Right lobe of liver (tissue), 6 donors: ENCODE measurements around the gene COL18A1. TPM values are rescaled to one million over a fixed set of nuclear protein-coding genes. Genes with fewer than 3 reads are reported as not detected.

Experiments used
- ATAC-seq, 4 donors: fragments of 200-7000 bp; cut with Tn5 transposase; one replicate each; pipeline ENCODE4 v1.9.1; 2020; ENCODE audit warnings: mild to moderate bottlenecking in 4 of 4, moderate library complexity in 4 of 4
- DNase-seq, 3 donors: peaks; one replicate each; pipeline ENCODE4 v3.0.0-alpha.2; 2020
- H3K27ac ChIP-seq, 3 donors: fragments of 200-600 bp; one replicate each; pipeline ENCODE4 v1.8.0; 2022
- H3K27me3 ChIP-seq, 2 donors: fragments of 200-600 bp; one replicate each; pipeline ENCODE4 v1.8.0; 2022
- H3K36me3 ChIP-seq, 4 donors: fragments of 200-600 bp; sonication (generic) in 1 of 4; one replicate each; pipeline versions ENCODE4 v1.5.1 to v1.8.0; 2017 to 2022; ENCODE audit warnings: control low read depth in 1 of 4
- H3K4me1 ChIP-seq, 4 donors: fragments of 200-600 bp; sonication (generic) in 1 of 4; one replicate each; pipeline versions ENCODE4 v1.5.1 to v1.8.0; 2017 to 2022; ENCODE audit warnings: control low read depth in 1 of 4
- H3K4me3 ChIP-seq, 3 donors: fragments of 200-600 bp; one replicate each; pipeline ENCODE4 v1.8.0; 2022
- H3K9me3 ChIP-seq, 4 donors: fragments of 200-600 bp; sonication (generic) in 1 of 4; one replicate each; pipeline versions ENCODE4 v1.5.1 to v1.8.0; 2017 to 2022; ENCODE audit warnings: control low read depth in 1 of 4
- CTCF ChIP-seq, 4 donors: fragments of 200-600 bp in 3 of 4; fragments of 450-650 bp in 1 of 4; IDR thresholded peaks; one replicate each; pipeline versions ENCODE4 v1.5.1 to v1.8.0; 2016 to 2022; ENCODE audit warnings: antibody characterized with exemption in 4 of 4, mild to moderate bottlenecking in 2 of 4
- POLR2A ChIP-seq: fragments of 450-650 bp; IDR thresholded peaks from one replicate; pipeline ENCODE4 v1.6.1; 2017; ENCODE audit warnings: antibody characterized with exemption, mild to moderate bottlenecking
- WGBS: methylation state at CpG from one replicate; pipeline ENCODE4 v1.1.6; 2018; ENCODE audit warnings: low coverage, low lambda C conversion rate; ENCODE audit not compliant: insufficient coverage; ENCODE audit errors: missing lambda C conversion rate; 5-methylcytosine and 5-hydroxymethylcytosine counted together
- intact Hi-C, 2 donors: fragments of 100-400 bp; cut with DNase I; formaldehyde crosslinking; loops; one replicate each; pipeline versions ENCODE4 v1.11.2 to v1.14.1; 2022
- total RNA-seq, 6 experiments: library from RNA; depleted of rRNA in 2 of 6; stranded (reverse); fragments of >200 nt in 2 of 6; fragmentation: NEBNext Ultra II Directional in 3 of 6; extraction: Animal tissue kit (Norgen Biotek cat#: 25700) in 3 of 6; gene quantifications; one replicate each; pipeline versions ENCODE4 v1.1.0 to v1.2.4, GENCODE V29; 2016 to 2023
- donor health status: DM: no; HTN: yes; CAD: no.
- donor health status: DM: no; HTN: no; CAD: no.
- donor health status: DM: no; HTN: no; CAD: no.
- donor health status: DM: no; HTN: yes; CAD: no.
- donor health status: DM: no; HTN: yes; CAD: no.

The COL18A1 gene
- total RNA-seq, 6 experiments from 2014 or later = 261 to 487 (median 297) TPM

- Histone ChIP-seq H3K36me3 (no peaks in the 10 kb centered on the region), H3K4me3 (no peak overlapping the region), H3K27me3 (no peaks in the 10 kb centered on the region), H3K4me1 (peaks cover 0 to 3% (median under 1%) of the 10 kb centered on the region in 4 donors), H3K27ac (peak overlapping the region in 2 of 3 donors; percentile 47 to 65), H3K9me3 (no peaks in the 10 kb centered on the region)
- ATAC-seq (peak in 1 of 4 donors; percentile 4), DNase-seq (peak in 1 of 3 donors; percentile 33)
- intact Hi-C loops = no loop called here
- no peak for TF ChIP-seq CTCF (IDR thresholded peaks at IDR 0.05)
- no peak for TF ChIP-seq POLR2A
- WGBS = 53% methylated on average over 8 of the region's 8 CpGs
Observed at GRCh38 chr21:45551316-45551715, 146.4 kb downstream of the COL18A1 start.

GRCh38 chr21:45551783-45552695 lies 147.1 kb downstream of the COL18A1 start:
- intact Hi-C loops = no loop called here
- H3K4me1 ChIP-seq = peaks cover 0 to 8% (median 4%) of the 10 kb centered on the region in 4 donors
- no peaks in the 10 kb centered on the region for H3K27me3 ChIP-seq
- peak overlapping the region in 1 of 3 donors; percentile 47 for H3K27ac ChIP-seq
- ATAC-seq = no peak
- DNase-seq = peak in 2 of 3 donors; percentile 47 to 57
- no peak overlapping the region for H3K4me3 ChIP-seq
- no peaks in the 10 kb centered on the region for H3K36me3 ChIP-seq
- TF ChIP-seq POLR2A (no peak), CTCF (IDR thresholded peaks at IDR 0.05) (no peak)
- WGBS = 85% methylated on average over 8 of the region's 35 CpGs
- no peaks in the 10 kb centered on the region for H3K9me3 ChIP-seq

- Histone ChIP-seq H3K4me3 (no peak overlapping the region), H3K27me3 (no peaks in the 10 kb centered on the region), H3K27ac (no peak overlapping the region), H3K36me3 (no peaks in the 10 kb centered on the region), H3K4me1 (peaks cover 0 to 8% (median 4%) of the 10 kb centered on the region in 4 donors), H3K9me3 (no peaks in the 10 kb centered on the region)
- intact Hi-C loops = no loop called here
- DNase-seq = peak in 2 of 3 donors; percentile 51 to 55
- ATAC-seq = no peak
- TF ChIP-seq CTCF (IDR thresholded peaks at IDR 0.05) (no peak), POLR2A (no peak)
- WGBS = 74% methylated on average over 12 of the region's 29 CpGs
Observed at GRCh38 chr21:45552696-45553391, 147.9 kb downstream of the COL18A1 start.

- intact Hi-C loops = loop anchor here (5.0 kb wide), 2 partner anchors 43 to 268 kb away; no protein-coding TSS in a partner anchor
- no peaks in the 10 kb centered on the region for H3K36me3 ChIP-seq
- WGBS = 3% methylated on average over 38 of the region's 53 CpGs
Observed at GRCh38 chr21:45554477-45555175, 149.7 kb downstream of the COL18A1 start.

More at GRCh38 chr21:45554477-45555175, 149.7 kb downstream of the COL18A1 start:
- Histone ChIP-seq H3K9me3 (no peaks in the 10 kb centered on the region), H3K4me3 (peak overlapping the region; percentile 60 to 66 (median 64)), H3K4me1 (peaks cover 0 to 8% (median 4%) of the 10 kb centered on the region in 4 donors), H3K27ac (peak overlapping the region; percentile 74 to 79 (median 76)), H3K27me3 (no peaks in the 10 kb centered on the region)
- peak; percentile 72 to 96 (median 76) for TF ChIP-seq CTCF (IDR thresholded peaks at IDR 0.05)
- TF ChIP-seq POLR2A = peak; percentile 32
- ATAC-seq (peak; percentile 70 to 80 (median 76)), DNase-seq (peak; percentile 90 to 94 (median 93))
